ENCODE results near the gene GRIK4.

Gene GRIK4

GRCh38 chr11:120807414-120808150 lies 296.0 kb downstream of the GRIK4 start:
- no peak overlapping the region for H3K27ac ChIP-seq (replicated peaks)
- no peak overlapping the region for H3K4me3 ChIP-seq (replicated peaks; ENCODE audit: insufficient read depth, low read length)
- TF ChIP-seq CTCF (IDR thresholded peaks at IDR 0.05; ENCODE audit: insufficient read depth, low read length) (no peak), SPI1 (IDR thresholded peaks at IDR 0.05; ENCODE audit: borderline replicate concordance, low read depth) (no peak), GABPA (IDR thresholded peaks at IDR 0.05; ENCODE audit: low read depth) (no peak), REST (IDR thresholded peaks at IDR 0.05; ENCODE audit: insufficient replicate concordance, low read depth) (no peak), POLR2AphosphoS5 (IDR thresholded peaks at IDR 0.05; ENCODE audit: low read depth) (no peak)
- no peak for DNase-seq (ENCODE audit: low read depth in 1 of 2, low spot score in 1 of 2)
- H3K27me3 ChIP-seq (ENCODE audit: insufficient read depth, poor library complexity, severe bottlenecking) = peaks cover 2% of the 10 kb centered on the region

DNA sequence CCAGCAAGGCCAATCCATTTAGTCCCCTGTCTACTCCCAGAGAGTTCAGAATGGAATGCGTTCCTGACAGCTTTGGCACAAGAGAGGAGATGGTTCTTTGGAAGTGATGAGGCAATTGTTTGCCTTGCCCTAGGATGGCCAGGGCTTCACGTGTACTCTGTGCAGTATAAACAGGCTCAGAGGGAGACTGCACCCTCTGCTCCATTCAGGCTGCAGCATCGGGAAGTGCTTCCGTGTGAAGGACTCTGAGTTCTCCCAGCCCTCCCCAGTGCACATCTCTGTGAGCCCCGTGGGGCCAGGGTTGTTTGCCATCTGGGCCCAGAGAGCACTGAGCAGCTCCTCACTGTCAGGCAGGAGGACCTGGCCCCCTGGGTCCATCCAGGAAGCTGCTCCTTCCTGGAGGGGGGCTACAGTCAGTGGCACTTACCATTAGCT lies 297.1 kb downstream of the GRIK4 start:
- no peak overlapping the region for H3K4me3 ChIP-seq (replicated peaks; ENCODE audit: insufficient read depth, low read length)
- H3K27ac ChIP-seq (replicated peaks) = no peak overlapping the region

More for the DNA sequence above, 297.1 kb downstream of the GRIK4 start:
- peaks cover 2% of the 10 kb centered on the region for H3K27me3 ChIP-seq (ENCODE audit: insufficient read depth, poor library complexity, severe bottlenecking)
- TF ChIP-seq GABPA (IDR thresholded peaks at IDR 0.05; ENCODE audit: low read depth) (no peak), CTCF (IDR thresholded peaks at IDR 0.05; ENCODE audit: insufficient read depth, low read length) (no peak), POLR2AphosphoS5 (IDR thresholded peaks at IDR 0.05; ENCODE audit: low read depth) (no peak), REST (IDR thresholded peaks at IDR 0.05; ENCODE audit: insufficient replicate concordance, low read depth) (no peak), SPI1 (IDR thresholded peaks at IDR 0.05; ENCODE audit: borderline replicate concordance, low read depth) (no peak)
- DNase-seq (ENCODE audit: low read depth in 1 of 2, low spot score in 1 of 2) = no peak
